Natural killer cell (primary cell): ENCODE data around the gene AQP12A. TPM values are rescaled to one million over a fixed set of nuclear protein-coding genes. Genes with fewer than 3 reads are reported as not detected.

Source experiments
- ATAC-seq, 3 donors: fragments of 150-1000 bp in 2 of 3; fragments of 200-7000 bp in 1 of 3; cut with Tn5 transposase; 1 replicate in 1 of 3; 2 replicates in 2 of 3; pipeline ENCODE4 v1.10.0; 2021; ENCODE audit warnings: mild to moderate bottlenecking in 2 of 3, moderate library complexity in 2 of 3
- DNase-seq, 2 donors: peaks; one replicate each; pipeline versions ENCODE4 v3.0.0 to v3.0.0-alpha.2; 2013 to 2021; ENCODE audit warnings: mixed read lengths in 1 of 2
- H3K27ac ChIP-seq: one replicate; pipeline ENCODE4 v1.5.1; 2013; ENCODE audit warnings: mild to moderate bottlenecking, low read length
- H3K27me3 ChIP-seq: one replicate; pipeline ENCODE4 v1.6.1; 2013; ENCODE audit warnings: low read length; ENCODE audit not compliant: control insufficient read depth, insufficient read depth
- H3K36me3 ChIP-seq: one replicate; pipeline ENCODE4 v1.6.1; 2013; ENCODE audit warnings: low read length; ENCODE audit not compliant: control insufficient read depth, insufficient read depth
- H3K4me1 ChIP-seq: one replicate; pipeline ENCODE4 v1.6.1; 2013; ENCODE audit warnings: low read length; ENCODE audit not compliant: control insufficient read depth, insufficient read depth
- H3K4me3 ChIP-seq: one replicate; pipeline ENCODE4 v1.5.1; 2013; ENCODE audit warnings: low read length
- H3K9me3 ChIP-seq: one replicate; pipeline ENCODE4 v1.6.1; 2013; ENCODE audit warnings: low read length; ENCODE audit not compliant: control insufficient read depth, insufficient read depth
- H3K27ac Mint-ChIP-seq, 2 donors: one replicate each; pipeline ENCODE4 v1.8.0; 2022; ENCODE audit warnings: mild to moderate bottlenecking in 2 of 2, mixed read lengths in 2 of 2, moderate library complexity in 1 of 2
- H3K27me3 Mint-ChIP-seq, 2 donors: one replicate each; pipeline ENCODE4 v1.8.0; 2022; ENCODE audit warnings: low read depth in 2 of 2, mixed read lengths in 2 of 2
- H3K36me3 Mint-ChIP-seq: one replicate; pipeline ENCODE4 v1.8.0; 2022; ENCODE audit warnings: mixed read lengths
- H3K4me1 Mint-ChIP-seq, 2 donors: one replicate each; pipeline ENCODE4 v1.8.0; 2022; ENCODE audit warnings: mixed read lengths in 2 of 2
- H3K4me3 Mint-ChIP-seq: one replicate; pipeline ENCODE4 v1.8.0; 2022; ENCODE audit warnings: mild to moderate bottlenecking, moderate library complexity, mixed read lengths
- H3K9me3 Mint-ChIP-seq, 2 donors: one replicate each; pipeline ENCODE4 v1.8.0; 2022; ENCODE audit warnings: mixed read lengths in 2 of 2
- CTCF ChIP-seq: fragments of 200-600 bp; IDR thresholded peaks from one replicate; pipeline ENCODE4 v1.8.0; 2022; ENCODE audit warnings: antibody characterized with exemption
- WGBS: methylation state at CpG from one replicate; pipeline ENCODE4 v1.1.7; 2013; ENCODE audit warnings: missing lambda C conversion rate; ENCODE audit not compliant: insufficient coverage; 5-methylcytosine and 5-hydroxymethylcytosine counted together
- intact Hi-C: fragments of 100-400 bp; cut with micrococcal nuclease; formaldehyde crosslinking; loops from one replicate; pipeline ENCODE4 v1.14.2; 2022
- total RNA-seq, 4 donors: library from RNA; stranded (reverse); fragments of 120-200 nt in 1 of 4; gene quantifications; one replicate each; pipeline versions ENCODE4 v1.2.3 to v1.2.4, GENCODE V29; 2013 to 2022

Gene AQP12A
- total RNA-seq, 3 donors from 2014 or later (not counting 1 experiment from before 2014, with no cell fraction given) = not detected

GRCh38 chr2:240707821-240708220, 16.2 kb downstream of the AQP12A start:
- intact Hi-C loops = loop anchor here (10.0 kb wide), 1 partner anchor 193 kb away; no protein-coding TSS in a partner anchor
- H3K4me1 Mint-ChIP-seq = peaks cover 8 to 11% of the 10 kb centered on the region in 2 donors
- no peaks in the 10 kb centered on the region for H3K36me3 Mint-ChIP-seq
- no peak overlapping the region for H3K4me3 Mint-ChIP-seq
- no peak for DNase-seq
- Histone ChIP-seq H3K4me3 (no peak overlapping the region), H3K27ac (no peak overlapping the region), H3K9me3 (no peaks in the 10 kb centered on the region), H3K27me3 (peaks cover 2% of the 10 kb centered on the region), H3K4me1 (no peaks in the 10 kb centered on the region), H3K36me3 (no peaks in the 10 kb centered on the region)
- WGBS = 90% methylated on average over 10 of the region's 10 CpGs
- ATAC-seq = no peak
- no peaks in the 10 kb centered on the region for H3K9me3 Mint-ChIP-seq
- TF ChIP-seq CTCF = no peak
- H3K27me3 Mint-ChIP-seq = peaks cover 11% of the 10 kb centered on the region in 2 donors
- H3K27ac Mint-ChIP-seq = no peak overlapping the region

GRCh38 chr2:240708457-240708856, 16.8 kb downstream of the AQP12A start:
- 84% methylated on average over 7 of the region's 7 CpGs for WGBS
- H3K36me3 Mint-ChIP-seq = no peaks in the 10 kb centered on the region
- intact Hi-C loops = loop anchor here (10.0 kb wide), 1 partner anchor 194 kb away; no protein-coding TSS in a partner anchor

GRCh38 chr2:240711296-240711695, 19.6 kb downstream of the AQP12A start:
- no peaks in the 10 kb centered on the region for H3K27me3 Mint-ChIP-seq
- no peak for TF ChIP-seq CTCF
- H3K4me1 Mint-ChIP-seq = no peaks in the 10 kb centered on the region
- no peak overlapping the region for H3K4me3 ChIP-seq
- no peak for DNase-seq
- H3K9me3 Mint-ChIP-seq = no peaks in the 10 kb centered on the region
- no peaks in the 10 kb centered on the region for H3K36me3 Mint-ChIP-seq
- H3K27ac ChIP-seq = no peak overlapping the region
- H3K4me1 ChIP-seq = no peaks in the 10 kb centered on the region
- no peak overlapping the region for H3K4me3 Mint-ChIP-seq
- H3K27me3 ChIP-seq = no peaks in the 10 kb centered on the region
- intact Hi-C loops = no loop called here
- no peaks in the 10 kb centered on the region for H3K9me3 ChIP-seq
- H3K27ac Mint-ChIP-seq = no peak overlapping the region
- no peaks in the 10 kb centered on the region for H3K36me3 ChIP-seq
- 89% methylated on average over 8 of the region's 9 CpGs for WGBS
- ATAC-seq = no peak

More at GRCh38 chr2:240708457-240708856, 16.8 kb downstream of the AQP12A start:
- DNase-seq = no peak
- no peaks in the 10 kb centered on the region for H3K9me3 Mint-ChIP-seq
- H3K27me3 ChIP-seq = no peaks in the 10 kb centered on the region
- peaks cover 11% of the 10 kb centered on the region in 2 donors for H3K27me3 Mint-ChIP-seq
- H3K9me3 ChIP-seq = no peaks in the 10 kb centered on the region
- ATAC-seq = no peak
- no peaks in the 10 kb centered on the region for H3K4me1 ChIP-seq
- H3K4me3 Mint-ChIP-seq = no peak overlapping the region
- H3K36me3 ChIP-seq = no peaks in the 10 kb centered on the region
- H3K27ac Mint-ChIP-seq = no peak overlapping the region
- no peak overlapping the region for H3K27ac ChIP-seq
- H3K4me1 Mint-ChIP-seq = peaks cover 8 to 11% of the 10 kb centered on the region in 2 donors
- H3K4me3 ChIP-seq = no peak overlapping the region
- no peak for TF ChIP-seq CTCF

- Mint-ChIP-seq H3K4me3 (no peak overlapping the region), H3K4me1 (no peaks in the 10 kb centered on the region), H3K36me3 (no peaks in the 10 kb centered on the region), H3K27me3 (no peaks in the 10 kb centered on the region), H3K27ac (no peak overlapping the region), H3K9me3 (no peaks in the 10 kb centered on the region)
- DNase-seq (no peak), ATAC-seq (no peak)
- WGBS = 90% methylated on average over 5 of the region's 5 CpGs
- Histone ChIP-seq H3K36me3 (no peaks in the 10 kb centered on the region), H3K27ac (no peak overlapping the region), H3K9me3 (no peaks in the 10 kb centered on the region), H3K4me3 (no peak overlapping the region), H3K4me1 (no peaks in the 10 kb centered on the region), H3K27me3 (no peaks in the 10 kb centered on the region)
- no peak for TF ChIP-seq CTCF
- intact Hi-C loops = no loop called here
Observed at GRCh38 chr2:240711701-240712100, 20.0 kb downstream of the AQP12A start.
